Caco-2 (cell line): ENCODE data around the gene NKAIN2. TPM values are rescaled to one million over a fixed set of nuclear protein-coding genes. Genes with fewer than 3 reads are reported as not detected.

ENCODE experiments used
- BruUV-seq: library from RNA; stranded (reverse); fragments of 400-500 nt; replicated peaks from 2 replicates; lab custom pipeline; 2021; lab: Mats Ljungman, UMichigan
- CTCF ChIA-PET: fragments of 300-600 bp; sonication (Branson Sonifier 250); formaldehyde crosslinking; loops from one replicate; lab custom pipeline; 2022; ENCODE audit warnings: antibody characterized with exemption; lab: Charles Lee
- POLR2A ChIA-PET: fragments of 300-600 bp; sonication (Branson Sonifier 250); formaldehyde crosslinking; loops from one replicate; lab custom pipeline; 2022; ENCODE audit warnings: antibody characterized with exemption; lab: Charles Lee
- DNase-seq, 2 experiments: peaks; one replicate each; pipeline versions ENCODE4 v3.0.0 to v3.0.0-alpha.2; 2020 to 2022
- H3K27me3 ChIP-seq: replicated peaks from 2 replicates; pipeline ENCODE4 v1.6.0; 2011; ENCODE audit warnings: low read length; ENCODE audit not compliant: control insufficient read depth, insufficient read depth
- H3K36me3 ChIP-seq: 2 replicates; pipeline ENCODE4 v1.5.1; 2011; ENCODE audit warnings: low read length; ENCODE audit not compliant: control insufficient read depth, insufficient read depth
- H3K4me1 ChIP-seq: fragments of 250-450 bp; sonication (Bioruptor Pico); 2 replicates; pipeline ENCODE4 v1.5.1; 2020; ENCODE audit warnings: mild to moderate bottlenecking
- H3K4me3 ChIP-seq: 2 replicates; pipeline ENCODE4 v1.5.1; 2011; ENCODE audit warnings: low read depth, mild to moderate bottlenecking, control low read depth, low read length
- H3K9me3 ChIP-seq: fragments of 250-450 bp; sonication (Bioruptor Pico); 2 replicates; pipeline ENCODE4 v1.5.1; 2020; ENCODE audit warnings: mild to moderate bottlenecking, moderate library complexity
- H3K27ac Mint-ChIP-seq: one replicate; pipeline ENCODE4 v1.8.0; 2022; ENCODE audit warnings: mixed read lengths; ENCODE audit not compliant: unreplicated experiment
- H3K27me3 Mint-ChIP-seq: one replicate; pipeline ENCODE4 v1.8.0; 2022; ENCODE audit warnings: mixed read lengths; ENCODE audit not compliant: insufficient read depth, unreplicated experiment
- H3K36me3 Mint-ChIP-seq: one replicate; pipeline ENCODE4 v1.8.0; 2022; ENCODE audit warnings: mild to moderate bottlenecking, mixed read lengths; ENCODE audit not compliant: insufficient read depth, unreplicated experiment
- H3K4me1 Mint-ChIP-seq: one replicate; pipeline ENCODE4 v1.8.0; 2022; ENCODE audit warnings: low read depth, mixed read lengths; ENCODE audit not compliant: unreplicated experiment
- H3K4me3 Mint-ChIP-seq: one replicate; pipeline ENCODE4 v1.8.0; 2022; ENCODE audit warnings: mild to moderate bottlenecking, moderate library complexity, mixed read lengths; ENCODE audit not compliant: unreplicated experiment
- H3K9me3 Mint-ChIP-seq: one replicate; pipeline ENCODE4 v1.8.0; 2022; ENCODE audit warnings: mixed read lengths; ENCODE audit not compliant: unreplicated experiment
- intact Hi-C: fragments of 100-400 bp; cut with micrococcal nuclease; formaldehyde crosslinking; loops from one replicate; pipeline ENCODE4 v1.10.0; 2022; ENCODE audit not compliant: unreplicated experiment
- total RNA-seq: library from RNA; stranded (reverse); gene quantifications from 2 replicates; pipeline ENCODE4 v1.2.3, GENCODE V29; 2022
- TF ChIP-seq, protein P1 (sequence below), 2 experiments: fragments of 200-600 bp in 1 of 2; IDR thresholded peaks; 1 replicate in 1 of 2; 2 replicates in 1 of 2; pipeline versions ENCODE4 v1.5.1 to v1.8.0; 2011 to 2022; ENCODE audit warnings: antibody characterized with exemption in 1 of 2, control low read depth in 1 of 2, inconsistent platforms in 1 of 2, low read depth in 1 of 2, low read length in 1 of 2, mild to moderate bottlenecking in 1 of 2, moderate library complexity in 1 of 2; ENCODE audit not compliant: insufficient read depth in 1 of 2, severe bottlenecking in 1 of 2, unreplicated experiment in 1 of 2

The NKAIN2 gene
- total RNA-seq, 1 experiment from 2014 or later, result not detected

GRCh38 chr6:124052120-124052519 lies 248.5 kb downstream of the NKAIN2 start:
- intact Hi-C loops, result no loop called here
- H3K27me3 ChIP-seq, result no peaks in the 10 kb centered on the region
- H3K36me3 Mint-ChIP-seq, result no peaks in the 10 kb centered on the region
- no peaks in the 10 kb centered on the region for H3K9me3 Mint-ChIP-seq
- no peak overlapping the region for H3K27ac Mint-ChIP-seq
- no peak overlapping the region for H3K4me3 ChIP-seq
- no TSS peak for BruUV-seq
- POLR2A ChIA-PET, result no interaction called here
- no peak for DNase-seq
- CTCF ChIA-PET, result interaction anchor here (1.1 kb wide), 1 partner anchor 250 kb away, joined by 6 read pairs; no protein-coding TSS in a partner anchor
- H3K36me3 ChIP-seq, result no peaks in the 10 kb centered on the region
- H3K4me1 ChIP-seq, result no peaks in the 10 kb centered on the region
- H3K4me3 Mint-ChIP-seq, result no peak overlapping the region
- no peaks in the 10 kb centered on the region for H3K4me1 Mint-ChIP-seq
- TF ChIP-seq, protein P1, sequence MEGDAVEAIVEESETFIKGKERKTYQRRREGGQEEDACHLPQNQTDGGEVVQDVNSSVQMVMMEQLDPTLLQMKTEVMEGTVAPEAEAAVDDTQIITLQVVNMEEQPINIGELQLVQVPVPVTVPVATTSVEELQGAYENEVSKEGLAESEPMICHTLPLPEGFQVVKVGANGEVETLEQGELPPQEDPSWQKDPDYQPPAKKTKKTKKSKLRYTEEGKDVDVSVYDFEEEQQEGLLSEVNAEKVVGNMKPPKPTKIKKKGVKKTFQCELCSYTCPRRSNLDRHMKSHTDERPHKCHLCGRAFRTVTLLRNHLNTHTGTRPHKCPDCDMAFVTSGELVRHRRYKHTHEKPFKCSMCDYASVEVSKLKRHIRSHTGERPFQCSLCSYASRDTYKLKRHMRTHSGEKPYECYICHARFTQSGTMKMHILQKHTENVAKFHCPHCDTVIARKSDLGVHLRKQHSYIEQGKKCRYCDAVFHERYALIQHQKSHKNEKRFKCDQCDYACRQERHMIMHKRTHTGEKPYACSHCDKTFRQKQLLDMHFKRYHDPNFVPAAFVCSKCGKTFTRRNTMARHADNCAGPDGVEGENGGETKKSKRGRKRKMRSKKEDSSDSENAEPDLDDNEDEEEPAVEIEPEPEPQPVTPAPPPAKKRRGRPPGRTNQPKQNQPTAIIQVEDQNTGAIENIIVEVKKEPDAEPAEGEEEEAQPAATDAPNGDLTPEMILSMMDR (IDR thresholded peaks at IDR 0.05; ENCODE audit: insufficient read depth in 1 of 2, low read depth in 1 of 2, low read length in 1 of 2, severe bottlenecking in 1 of 2, unreplicated experiment in 1 of 2), result no peak
- peaks cover 8% of the 10 kb centered on the region for H3K27me3 Mint-ChIP-seq
- H3K9me3 ChIP-seq, result no peaks in the 10 kb centered on the region

DNA sequence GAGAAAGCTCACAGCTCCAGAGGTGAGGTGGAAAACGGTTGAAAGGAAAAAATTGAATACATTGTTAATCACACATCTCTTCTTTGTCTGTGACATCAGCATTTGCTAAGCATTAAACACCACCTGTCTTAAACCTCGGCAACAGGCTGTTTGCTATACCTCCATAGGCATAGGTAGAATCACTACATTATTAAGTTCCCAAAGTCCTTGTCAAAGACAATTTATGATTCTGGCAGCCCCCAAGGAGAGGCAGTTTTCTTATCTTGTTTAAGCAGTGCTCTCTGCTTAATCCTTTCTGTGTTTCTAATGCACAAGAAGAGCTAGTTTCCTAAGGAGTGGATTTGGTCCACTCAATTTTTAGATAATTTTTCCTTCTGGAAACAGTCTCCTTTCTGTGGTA lies 249.7 kb downstream of the NKAIN2 start:
- Mint-ChIP-seq H3K4me3 (no peak overlapping the region), H3K27me3 (peaks cover 6% of the 10 kb centered on the region), H3K9me3 (no peaks in the 10 kb centered on the region), H3K27ac (no peak overlapping the region), H3K4me1 (no peaks in the 10 kb centered on the region), H3K36me3 (no peaks in the 10 kb centered on the region)
- H3K36me3 ChIP-seq, result no peaks in the 10 kb centered on the region
- POLR2A ChIA-PET, result no interaction called here
- TF ChIP-seq, protein P1 (IDR thresholded peaks at IDR 0.05; ENCODE audit: insufficient read depth in 1 of 2, low read depth in 1 of 2, low read length in 1 of 2, severe bottlenecking in 1 of 2, unreplicated experiment in 1 of 2), result no peak
- no peaks in the 10 kb centered on the region for H3K9me3 ChIP-seq
- intact Hi-C loops, result no loop called here
- CTCF ChIA-PET, result no interaction called here
- DNase-seq, result no peak
- H3K27me3 ChIP-seq, result no peaks in the 10 kb centered on the region
- no peak overlapping the region for H3K4me3 ChIP-seq
- H3K4me1 ChIP-seq, result no peaks in the 10 kb centered on the region
- BruUV-seq, result no TSS peak

- CTCF ChIA-PET, result no interaction called here
- no peak overlapping the region for H3K4me3 Mint-ChIP-seq
These were observed 250.4 kb downstream of the NKAIN2 start for GRCh38 chr6:124054034-124054433.

More at GRCh38 chr6:124054034-124054433, 250.4 kb downstream of the NKAIN2 start:
- H3K9me3 ChIP-seq, result no peaks in the 10 kb centered on the region
- H3K9me3 Mint-ChIP-seq, result no peaks in the 10 kb centered on the region
- no peak for DNase-seq
- H3K4me1 Mint-ChIP-seq, result no peaks in the 10 kb centered on the region
- no peaks in the 10 kb centered on the region for H3K4me1 ChIP-seq
- H3K27ac Mint-ChIP-seq, result no peak overlapping the region
- no peaks in the 10 kb centered on the region for H3K36me3 Mint-ChIP-seq
- POLR2A ChIA-PET, result no interaction called here
- peaks cover 6% of the 10 kb centered on the region for H3K27me3 Mint-ChIP-seq
- TF ChIP-seq, protein P1 (IDR thresholded peaks at IDR 0.05; ENCODE audit: insufficient read depth in 1 of 2, low read depth in 1 of 2, low read length in 1 of 2, severe bottlenecking in 1 of 2, unreplicated experiment in 1 of 2), result no peak
- H3K27me3 ChIP-seq, result no peaks in the 10 kb centered on the region
- intact Hi-C loops, result no loop called here
- no peaks in the 10 kb centered on the region for H3K36me3 ChIP-seq
- H3K4me3 ChIP-seq, result no peak overlapping the region
- no TSS peak for BruUV-seq
